ENCODE data around the gene OR2AG1. TPM values are rescaled to one million over a fixed set of nuclear protein-coding genes. Genes with fewer than 3 reads are reported as not detected.

Gene OR2AG1
- polyA plus RNA-seq, 3 donors: not detected

- H3K4me3 Mint-ChIP-seq: no peak overlapping the region
- Histone ChIP-seq H3K27me3 (ENCODE audit: control insufficient read depth in 2 of 2, insufficient read depth in 2 of 2, low read length in 2 of 2) (no peaks in the 10 kb centered on the region), H3K36me3 (replicated peaks in 1 of 2; ENCODE audit: control insufficient read depth in 1 of 2, insufficient read depth in 2 of 2, low read length in 2 of 2) (no peaks in the 10 kb centered on the region), H3K4me1 (ENCODE audit: control insufficient read depth in 1 of 2, insufficient read depth in 2 of 2, low read length in 2 of 2) (no peaks in the 10 kb centered on the region), H3K9me3 (replicated peaks in 1 of 2; ENCODE audit: control insufficient read depth in 1 of 2, insufficient read depth in 1 of 2, low read length in 2 of 2) (no peaks in the 10 kb centered on the region), H3K79me2 (ENCODE audit: insufficient read depth, low read length) (no peaks in the 10 kb centered on the region), H4K20me1 (ENCODE audit: insufficient read depth, low read length) (no peaks in the 10 kb centered on the region), H2AFZ (ENCODE audit: insufficient read depth, low read depth, low read length, poor library complexity, severe bottlenecking) (no peak overlapping the region), H3K9ac (ENCODE audit: insufficient read depth, low read length, poor library complexity, severe bottlenecking) (no peak overlapping the region), H3K4me2 (replicated peaks; ENCODE audit: extremely low read depth, low read length, poor library complexity, severe bottlenecking) (no peak overlapping the region), H3K4me3 (replicated peaks in 1 of 3; ENCODE audit: low read depth in 2 of 3, low read length in 3 of 3) (no peak overlapping the region), H3K27ac (ENCODE audit: low read depth in 1 of 2, low read length in 2 of 2) (no peak overlapping the region)
- H3K27ac Mint-ChIP-seq: no peak overlapping the region
- TF ChIP-seq CTCF (IDR thresholded peaks at IDR 0.05): no peak
- intact Hi-C loops (cut with micrococcal nuclease): no loop called here
- peaks cover 0 to 4% (median 3%) of the 10 kb centered on the region in 3 donors for H3K27me3 Mint-ChIP-seq (ENCODE audit: low read depth in 3 of 3)
- no peaks in the 10 kb centered on the region for H3K36me3 Mint-ChIP-seq
- H3K9me3 Mint-ChIP-seq: peaks cover 0 to 1% (median 0%) of the 10 kb centered on the region in 7 donors
- DNase-seq: no peak
- H3K4me1 Mint-ChIP-seq: no peaks in the 10 kb centered on the region
These were observed 2.0 kb upstream of the OR2AG1 start for GRCh38 chr11:6780829-6781228.

GRCh38 chr11:6790546-6790945, 7.7 kb downstream of the OR2AG1 start:
- no peak overlapping the region for H3K4me3 ChIP-seq (replicated peaks in 1 of 3; ENCODE audit: low read depth in 2 of 3, low read length in 3 of 3)
- Mint-ChIP-seq H3K4me1 (no peaks in the 10 kb centered on the region), H3K9me3 (peaks cover 0 to 1% (median 0%) of the 10 kb centered on the region in 7 donors), H3K36me3 (no peaks in the 10 kb centered on the region), H3K4me3 (no peak overlapping the region), H3K27me3 (ENCODE audit: low read depth in 3 of 3) (peaks cover 0 to 3% (median 2%) of the 10 kb centered on the region in 3 donors), H3K27ac (no peak overlapping the region)
- H2AFZ ChIP-seq (ENCODE audit: insufficient read depth, low read depth, low read length, poor library complexity, severe bottlenecking): no peak overlapping the region
- no peaks in the 10 kb centered on the region for H3K4me1 ChIP-seq (ENCODE audit: control insufficient read depth in 1 of 2, insufficient read depth in 2 of 2, low read length in 2 of 2)
- no peaks in the 10 kb centered on the region for H4K20me1 ChIP-seq (ENCODE audit: insufficient read depth, low read length)
- no peak overlapping the region for H3K9ac ChIP-seq (ENCODE audit: insufficient read depth, low read length, poor library complexity, severe bottlenecking)
- no peaks in the 10 kb centered on the region for H3K36me3 ChIP-seq (replicated peaks in 1 of 2; ENCODE audit: control insufficient read depth in 1 of 2, insufficient read depth in 2 of 2, low read length in 2 of 2)
- no peak overlapping the region for H3K27ac ChIP-seq (ENCODE audit: low read depth in 1 of 2, low read length in 2 of 2)
- no peak for DNase-seq
- no peaks in the 10 kb centered on the region for H3K79me2 ChIP-seq (ENCODE audit: insufficient read depth, low read length)
- no peak for TF ChIP-seq CTCF (IDR thresholded peaks at IDR 0.05)
- H3K9me3 ChIP-seq (replicated peaks in 1 of 2; ENCODE audit: control insufficient read depth in 1 of 2, insufficient read depth in 1 of 2, low read length in 2 of 2): no peaks in the 10 kb centered on the region
- H3K4me2 ChIP-seq (replicated peaks; ENCODE audit: extremely low read depth, low read length, poor library complexity, severe bottlenecking): no peak overlapping the region
- H3K27me3 ChIP-seq (ENCODE audit: control insufficient read depth in 2 of 2, insufficient read depth in 2 of 2, low read length in 2 of 2): no peaks in the 10 kb centered on the region
- no CpG with 5 or more reads among the region's 2 CpGs for WGBS (ENCODE audit: insufficient coverage)
- intact Hi-C loops (cut with micrococcal nuclease): no loop called here
